ENCODE results near the gene PHIP.

PHIP gene

GRCh38 chr6:78947529-78947928, 130.5 kb downstream of the PHIP start:
- Histone ChIP-seq H3K18ac (ENCODE audit: low read length) (no peak overlapping the region), H3K79me1 (ENCODE audit: low read depth, low read length) (no peaks in the 10 kb centered on the region), H3K14ac (ENCODE audit: low read length) (no peak overlapping the region), H3K4me1 (ENCODE audit: control insufficient read depth in 2 of 2, insufficient read depth in 1 of 2, low read depth in 1 of 2, low read length in 2 of 2) (no peaks in the 10 kb centered on the region), H2BK120ac (ENCODE audit: low read depth, low read length) (no peak overlapping the region), H3K27ac (replicated peaks; ENCODE audit: low read length) (no peak overlapping the region), H3K36me3 (replicated peaks in 1 of 2; ENCODE audit: control insufficient read depth in 2 of 2, insufficient read depth in 2 of 2, low read length in 2 of 2) (peaks cover 19 to 100% of the 10 kb centered on the region in 2 donors), H3K4me2 (ENCODE audit: insufficient read depth, low read length, poor library complexity, severe bottlenecking) (no peak overlapping the region), H3K9ac (ENCODE audit: low read depth, low read length, poor library complexity) (no peak overlapping the region), H3K9me3 (replicated peaks in 1 of 2; ENCODE audit: control insufficient read depth in 2 of 2, insufficient read depth in 1 of 2, low read depth in 1 of 2, low read length in 2 of 2) (peaks cover 10 to 37% of the 10 kb centered on the region in 2 donors), H3K4me3 (ENCODE audit: low read length in 2 of 2) (no peak overlapping the region), H3K4ac (ENCODE audit: low read length) (no peak overlapping the region), H3K23ac (ENCODE audit: low read depth, low read length, poor library complexity) (no peak overlapping the region), H2AK5ac (ENCODE audit: low read depth, low read length) (no peak overlapping the region), H2BK15ac (ENCODE audit: low read length) (no peak overlapping the region), H2BK12ac (ENCODE audit: low read length) (no peak overlapping the region), H2AFZ (ENCODE audit: low read length) (no peak overlapping the region), H2BK5ac (ENCODE audit: low read length) (no peak overlapping the region), H4K91ac (ENCODE audit: low read depth, low read length, poor library complexity) (no peak overlapping the region), H3K27me3 (ENCODE audit: control insufficient read depth in 3 of 3, insufficient read depth in 3 of 3, low read depth in 1 of 3, low read length in 3 of 3) (no peaks in the 10 kb centered on the region), H4K8ac (ENCODE audit: low read depth, low read length) (no peak overlapping the region)
- DNase-seq (ENCODE audit: low spot score) = no peak
- WGBS, 2 donors (ENCODE audit: extremely low coverage in 2 of 2, insufficient read length in 2 of 2, insufficient replicate concordance in 1 of 2) = no CpG with 5 or more reads among the region's 2 CpGs

DNA sequence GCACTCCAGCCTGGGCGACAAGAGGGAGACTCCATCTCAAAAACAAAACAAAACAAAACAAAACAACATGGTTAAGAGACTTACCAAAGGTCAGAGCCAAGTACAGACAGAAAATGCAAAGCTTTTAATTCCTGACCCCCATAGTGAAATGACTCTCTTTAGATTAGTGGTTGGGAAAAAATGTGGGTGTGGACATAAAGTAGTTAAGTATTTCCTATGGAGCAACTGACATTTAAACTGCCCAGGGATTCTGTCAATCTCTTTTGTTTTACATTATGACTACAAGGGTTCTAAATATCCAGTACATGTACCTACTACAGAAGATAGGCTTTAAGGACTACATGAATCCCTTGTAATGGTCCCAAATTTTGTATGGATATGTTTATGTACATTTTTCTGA, 135.6 kb downstream of the PHIP start:
- Histone ChIP-seq H3K9ac (ENCODE audit: low read depth, low read length, poor library complexity) (no peak overlapping the region), H3K9me3 (replicated peaks in 1 of 2; ENCODE audit: control insufficient read depth in 2 of 2, insufficient read depth in 1 of 2, low read depth in 1 of 2, low read length in 2 of 2) (no peaks in the 10 kb centered on the region), H3K36me3 (replicated peaks in 1 of 2; ENCODE audit: control insufficient read depth in 2 of 2, insufficient read depth in 2 of 2, low read length in 2 of 2) (peaks cover 9 to 100% of the 10 kb centered on the region in 2 donors), H2BK15ac (ENCODE audit: low read length) (no peak overlapping the region), H4K8ac (ENCODE audit: low read depth, low read length) (no peak overlapping the region), H2AFZ (ENCODE audit: low read length) (no peak overlapping the region), H3K4ac (ENCODE audit: low read length) (no peak overlapping the region), H3K23ac (ENCODE audit: low read depth, low read length, poor library complexity) (no peak overlapping the region), H3K14ac (ENCODE audit: low read length) (no peak overlapping the region), H3K4me2 (ENCODE audit: insufficient read depth, low read length, poor library complexity, severe bottlenecking) (no peak overlapping the region), H3K79me1 (ENCODE audit: low read depth, low read length) (no peaks in the 10 kb centered on the region), H3K27me3 (ENCODE audit: control insufficient read depth in 3 of 3, insufficient read depth in 3 of 3, low read depth in 1 of 3, low read length in 3 of 3) (no peaks in the 10 kb centered on the region), H4K91ac (ENCODE audit: low read depth, low read length, poor library complexity) (no peak overlapping the region), H2BK12ac (ENCODE audit: low read length) (no peak overlapping the region), H2AK5ac (ENCODE audit: low read depth, low read length) (no peak overlapping the region), H2BK120ac (ENCODE audit: low read depth, low read length) (no peak overlapping the region), H3K18ac (ENCODE audit: low read length) (no peak overlapping the region), H3K4me1 (ENCODE audit: control insufficient read depth in 2 of 2, insufficient read depth in 1 of 2, low read depth in 1 of 2, low read length in 2 of 2) (no peaks in the 10 kb centered on the region), H3K27ac (replicated peaks; ENCODE audit: low read length) (no peak overlapping the region), H2BK5ac (ENCODE audit: low read length) (no peak overlapping the region), H3K4me3 (ENCODE audit: low read length in 2 of 2) (no peak overlapping the region)
- WGBS, 2 donors (ENCODE audit: extremely low coverage in 2 of 2, insufficient read length in 2 of 2, insufficient replicate concordance in 1 of 2) = no CpG with 5 or more reads among the region's 1 CpG
- DNase-seq (ENCODE audit: low spot score) = no peak

DNA sequence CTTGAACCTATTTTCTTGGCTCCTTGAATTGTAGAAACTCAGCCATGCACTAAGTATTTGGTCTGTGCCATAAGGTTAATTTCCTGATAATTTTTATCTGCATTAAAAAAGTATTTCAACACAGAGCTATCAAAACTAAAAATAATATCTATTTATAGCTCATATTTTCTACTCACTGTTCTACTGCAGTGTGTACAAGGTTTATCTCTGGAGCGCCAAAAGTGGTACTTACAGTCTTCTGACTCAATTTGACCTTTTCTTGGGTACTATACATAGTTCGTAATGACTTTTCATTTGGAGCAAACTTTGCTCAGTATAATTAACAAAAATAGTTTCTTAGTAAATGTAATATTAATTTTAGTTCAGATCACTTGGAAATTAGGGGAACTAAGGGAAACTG, 141.5 kb downstream of the PHIP start:
- Histone ChIP-seq H3K27ac (replicated peaks; ENCODE audit: low read length) (no peak overlapping the region), H3K23ac (ENCODE audit: low read depth, low read length, poor library complexity) (no peak overlapping the region), H3K9me3 (replicated peaks in 1 of 2; ENCODE audit: control insufficient read depth in 2 of 2, insufficient read depth in 1 of 2, low read depth in 1 of 2, low read length in 2 of 2) (no peaks in the 10 kb centered on the region), H3K4me3 (ENCODE audit: low read length in 2 of 2) (no peak overlapping the region), H3K14ac (ENCODE audit: low read length) (no peak overlapping the region), H4K91ac (ENCODE audit: low read depth, low read length, poor library complexity) (no peak overlapping the region), H2BK15ac (ENCODE audit: low read length) (no peak overlapping the region), H3K36me3 (replicated peaks in 1 of 2; ENCODE audit: control insufficient read depth in 2 of 2, insufficient read depth in 2 of 2, low read length in 2 of 2) (peaks cover 5 to 66% of the 10 kb centered on the region in 2 donors), H3K18ac (ENCODE audit: low read length) (no peak overlapping the region), H2BK12ac (ENCODE audit: low read length) (no peak overlapping the region), H3K9ac (ENCODE audit: low read depth, low read length, poor library complexity) (no peak overlapping the region), H2BK120ac (ENCODE audit: low read depth, low read length) (no peak overlapping the region), H3K4me2 (ENCODE audit: insufficient read depth, low read length, poor library complexity, severe bottlenecking) (no peak overlapping the region), H2AFZ (ENCODE audit: low read length) (no peak overlapping the region), H4K8ac (ENCODE audit: low read depth, low read length) (no peak overlapping the region), H2BK5ac (ENCODE audit: low read length) (no peak overlapping the region), H2AK5ac (ENCODE audit: low read depth, low read length) (no peak overlapping the region), H3K4ac (ENCODE audit: low read length) (no peak overlapping the region), H3K4me1 (ENCODE audit: control insufficient read depth in 2 of 2, insufficient read depth in 1 of 2, low read depth in 1 of 2, low read length in 2 of 2) (no peaks in the 10 kb centered on the region), H3K79me1 (ENCODE audit: low read depth, low read length) (no peaks in the 10 kb centered on the region), H3K27me3 (ENCODE audit: control insufficient read depth in 3 of 3, insufficient read depth in 3 of 3, low read depth in 1 of 3, low read length in 3 of 3) (no peaks in the 10 kb centered on the region)
- no peak for DNase-seq (ENCODE audit: low spot score)
- no CpG with 5 or more reads among the region's 2 CpGs for WGBS, 2 donors (ENCODE audit: extremely low coverage in 2 of 2, insufficient read length in 2 of 2, insufficient replicate concordance in 1 of 2)

DNA sequence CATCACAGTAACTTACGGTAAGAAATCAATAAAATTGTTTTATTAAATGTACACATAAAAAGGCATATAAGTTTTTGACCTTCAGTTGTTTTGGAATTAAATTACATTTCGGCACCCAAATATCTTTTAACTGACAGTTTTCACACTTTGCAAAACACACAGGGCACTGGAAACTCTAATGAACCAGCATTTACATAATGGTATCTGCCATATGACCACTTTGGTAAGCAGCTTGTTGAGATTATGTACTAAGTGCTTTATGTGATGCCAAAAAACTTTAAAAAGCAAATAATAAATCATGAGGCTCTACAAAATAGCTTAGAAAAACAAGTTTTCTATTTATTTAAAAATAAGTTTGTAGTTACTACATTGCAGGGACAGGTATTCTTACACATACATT, 142.5 kb downstream of the PHIP start:
- Histone ChIP-seq H3K14ac (ENCODE audit: low read length) (no peak overlapping the region), H3K27me3 (ENCODE audit: control insufficient read depth in 3 of 3, insufficient read depth in 3 of 3, low read depth in 1 of 3, low read length in 3 of 3) (no peaks in the 10 kb centered on the region), H3K9me3 (replicated peaks in 1 of 2; ENCODE audit: control insufficient read depth in 2 of 2, insufficient read depth in 1 of 2, low read depth in 1 of 2, low read length in 2 of 2) (no peaks in the 10 kb centered on the region), H3K27ac (replicated peaks; ENCODE audit: low read length) (no peak overlapping the region), H2BK12ac (ENCODE audit: low read length) (no peak overlapping the region), H3K23ac (ENCODE audit: low read depth, low read length, poor library complexity) (no peak overlapping the region), H2AK5ac (ENCODE audit: low read depth, low read length) (no peak overlapping the region), H3K18ac (ENCODE audit: low read length) (no peak overlapping the region), H4K91ac (ENCODE audit: low read depth, low read length, poor library complexity) (no peak overlapping the region), H2BK5ac (ENCODE audit: low read length) (no peak overlapping the region), H3K4me3 (ENCODE audit: low read length in 2 of 2) (no peak overlapping the region), H4K8ac (ENCODE audit: low read depth, low read length) (no peak overlapping the region), H3K4ac (ENCODE audit: low read length) (no peak overlapping the region), H2BK15ac (ENCODE audit: low read length) (no peak overlapping the region), H3K9ac (ENCODE audit: low read depth, low read length, poor library complexity) (no peak overlapping the region), H3K4me1 (ENCODE audit: control insufficient read depth in 2 of 2, insufficient read depth in 1 of 2, low read depth in 1 of 2, low read length in 2 of 2) (no peaks in the 10 kb centered on the region), H2AFZ (ENCODE audit: low read length) (no peak overlapping the region), H3K4me2 (ENCODE audit: insufficient read depth, low read length, poor library complexity, severe bottlenecking) (no peak overlapping the region), H2BK120ac (ENCODE audit: low read depth, low read length) (no peak overlapping the region), H3K79me1 (ENCODE audit: low read depth, low read length) (no peaks in the 10 kb centered on the region), H3K36me3 (replicated peaks in 1 of 2; ENCODE audit: control insufficient read depth in 2 of 2, insufficient read depth in 2 of 2, low read length in 2 of 2) (peaks cover under 1 to 56% of the 10 kb centered on the region in 2 donors)
- no CpG with 5 or more reads among the region's 2 CpGs for WGBS, 2 donors (ENCODE audit: extremely low coverage in 2 of 2, insufficient read length in 2 of 2, insufficient replicate concordance in 1 of 2)
- no peak for DNase-seq (ENCODE audit: low spot score)
